GM21526 (cell line): ENCODE results near the gene MTMR11.
"Not testable (repeated sequence)": the region's sequence is repeated elsewhere in the genome, so short reads cannot be mapped to it uniquely, and the experiment has no call there.

Source experiments
- ATAC-seq: cut with Tn5 transposase; IDR thresholded peaks from one replicate; pipeline ENCODE4 v1.9.1; 2021; ENCODE audit warnings: moderate library complexity; ENCODE audit not compliant: unreplicated experiment, low FRiP score

The MTMR11 gene

GRCh38 chr1:149903836-149904491 lies 32.7 kb downstream of the MTMR11 start:
- ATAC-seq, result no peak

- peak; percentile 80 for ATAC-seq
Observed at GRCh38 chr1:149899460-149900284, 37.0 kb downstream of the MTMR11 start, which contains the start of gene BOLA1. Gene BOLA1, plus strand, starts transcription at chr1:149899568. Its CDS starts 492 bp downstream, at chr1:149900060.

GRCh38 chr1:149896575-149896974 lies 40.1 kb downstream of the MTMR11 start:
- no peak for ATAC-seq

GRCh38 chr1:149888999-149889289 lies 47.7 kb downstream of the MTMR11 start:
- ATAC-seq, result no peak

GRCh38 chr1:149888247-149888998 lies 48.3 kb downstream of the MTMR11 start:
- ATAC-seq, result peak; percentile 20

GRCh38 chr1:149887456-149888246 lies 49.0 kb downstream of the MTMR11 start:
- ATAC-seq, result peak; percentile 51

- not testable (repeated sequence) for ATAC-seq
Observed at GRCh38 chr1:149887196-149887455, 49.6 kb downstream of the MTMR11 start.

GRCh38 chr1:149886396-149887195 lies 50.1 kb downstream of the MTMR11 start:
- ATAC-seq, result peak; percentile 56

GRCh38 chr1:149886121-149886395 lies 50.6 kb downstream of the MTMR11 start:
- ATAC-seq, result not testable (repeated sequence)

GRCh38 chr1:149885339-149886120 lies 51.1 kb downstream of the MTMR11 start:
- no peak for ATAC-seq

GRCh38 chr1:149884433-149885338 lies 52.0 kb downstream of the MTMR11 start:
- ATAC-seq, result no peak

- ATAC-seq, result no peak
Observed at GRCh38 chr1:149883598-149884247, 53.0 kb downstream of the MTMR11 start.

- ATAC-seq, result no peak
Observed at GRCh38 chr1:149881876-149882275, 54.8 kb downstream of the MTMR11 start.

GRCh38 chr1:149879556-149879955 lies 57.1 kb downstream of the MTMR11 start:
- ATAC-seq, result no peak
